GM19193 (cell line): Measurements from ENCODE around the gene ANKRD33.

ENCODE experiments used
- POLR2A ChIP-seq: IDR thresholded peaks from 4 replicates; pipeline ENCODE4 v1.6.1; 2011; ENCODE audit not compliant: insufficient read depth, insufficient read length; ENCODE audit errors: extremely low read depth

Gene ANKRD33

DNA sequence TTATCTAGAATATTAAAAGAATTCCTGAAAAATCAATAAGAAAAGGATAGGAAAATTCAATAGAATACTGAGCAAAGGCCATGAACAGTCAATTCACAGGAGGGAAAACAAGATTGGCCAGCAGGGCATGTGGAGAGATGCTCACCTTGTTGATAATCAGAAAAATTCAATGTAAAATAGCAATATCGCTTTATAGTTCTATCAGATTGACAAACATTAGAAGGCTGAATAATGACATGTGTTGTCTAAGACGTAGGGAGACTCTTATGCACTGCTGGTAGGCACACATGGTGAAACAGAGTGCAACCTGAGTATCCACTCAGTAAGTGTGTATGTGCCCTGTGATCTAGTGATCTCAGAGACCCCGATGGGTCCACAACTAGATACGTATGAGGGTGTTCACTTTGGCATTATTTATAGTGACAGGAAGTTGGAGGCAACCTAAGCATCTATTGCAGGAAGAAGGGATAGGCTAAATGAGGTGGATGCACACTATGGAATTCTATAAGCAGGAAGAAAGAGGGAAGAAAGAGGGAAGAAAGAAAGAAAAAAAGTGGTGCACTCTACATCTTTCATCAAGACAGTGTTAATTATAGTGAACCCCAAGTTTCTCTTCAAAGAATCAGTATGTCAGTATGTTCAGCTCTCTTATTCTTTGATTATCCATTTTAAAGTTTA is 3.8 kb upstream of the ANKRD33 start:
- no peak for TF ChIP-seq POLR2A

- no peak for TF ChIP-seq POLR2A
Measured at GRCh38 chr12:51884676-51885229, 3.1 kb upstream of the ANKRD33 start.

- no peak for TF ChIP-seq POLR2A
Measured at GRCh38 chr12:51886021-51886710, 1.7 kb upstream of the ANKRD33 start.

DNA sequence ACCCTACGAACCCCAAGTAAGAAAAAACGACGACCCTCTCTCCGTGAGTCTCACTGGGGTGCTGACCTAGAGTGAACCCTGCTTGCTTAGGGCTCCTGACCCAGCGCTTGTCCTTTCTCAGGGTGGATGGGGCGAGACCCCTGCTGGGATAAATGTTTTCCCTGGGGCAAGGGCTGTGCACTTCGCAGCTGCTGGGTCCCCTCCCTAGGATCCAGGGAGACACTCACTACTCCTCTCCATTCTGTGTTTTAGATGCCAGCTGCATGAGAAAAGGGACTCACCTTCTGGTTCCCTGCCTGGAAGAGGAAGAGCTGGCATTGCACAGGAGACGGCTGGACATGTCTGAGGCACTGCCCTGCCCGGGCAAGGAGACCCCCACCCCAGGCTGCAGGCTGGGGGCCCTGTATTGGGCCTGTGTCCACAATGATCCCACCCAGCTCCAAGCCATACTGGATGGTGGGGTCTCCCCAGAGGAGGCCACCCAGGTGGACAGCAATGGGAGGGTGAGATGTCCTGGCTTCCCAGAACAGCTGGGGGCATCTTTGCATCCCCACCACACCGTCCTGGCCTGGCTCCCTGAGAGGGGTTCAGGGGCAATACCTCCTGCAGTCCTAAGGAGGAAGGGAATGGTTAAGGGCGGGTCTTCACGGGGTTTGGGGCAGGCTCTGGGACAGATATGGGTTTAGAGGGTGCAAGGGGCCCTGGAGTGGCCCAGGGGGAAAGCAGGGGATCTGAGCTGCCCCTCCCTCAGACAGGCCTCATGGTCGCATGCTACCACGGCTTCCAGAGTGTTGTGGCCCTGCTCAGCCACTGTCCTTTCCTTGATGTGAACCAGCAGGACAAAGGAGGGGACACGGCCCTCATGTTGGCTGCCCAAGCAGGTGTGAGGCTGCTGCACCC is 663 bp downstream of the ANKRD33 start:
- no peak for TF ChIP-seq POLR2A

GRCh38 chr12:51889216-51890132 is 1.6 kb downstream of the ANKRD33 start:
- TF ChIP-seq POLR2A, result no peak

DNA sequence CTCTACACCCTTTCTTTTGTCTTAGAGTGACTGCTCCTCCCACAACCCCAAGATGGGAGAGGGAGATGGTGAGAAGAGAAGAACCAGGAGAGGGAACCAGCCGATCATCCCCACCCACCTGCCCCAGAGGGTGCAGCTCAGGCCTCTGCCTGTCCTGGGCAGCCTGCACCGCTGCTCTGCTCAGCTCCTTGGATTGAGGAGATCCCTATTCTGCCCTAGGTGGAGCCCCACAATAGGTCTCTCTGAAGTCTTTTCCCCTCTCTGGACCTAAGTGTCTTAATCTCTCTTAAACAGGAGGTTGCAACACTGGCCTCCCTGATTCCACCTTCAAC is 2.2 kb downstream of the ANKRD33 start:
- no peak for TF ChIP-seq POLR2A

GRCh38 chr12:51890511-51891171 is 2.7 kb downstream of the ANKRD33 start:
- TF ChIP-seq POLR2A, result no peak

- no peak for TF ChIP-seq POLR2A
Measured at GRCh38 chr12:51891843-51892242, 3.9 kb downstream of the ANKRD33 start.

DNA sequence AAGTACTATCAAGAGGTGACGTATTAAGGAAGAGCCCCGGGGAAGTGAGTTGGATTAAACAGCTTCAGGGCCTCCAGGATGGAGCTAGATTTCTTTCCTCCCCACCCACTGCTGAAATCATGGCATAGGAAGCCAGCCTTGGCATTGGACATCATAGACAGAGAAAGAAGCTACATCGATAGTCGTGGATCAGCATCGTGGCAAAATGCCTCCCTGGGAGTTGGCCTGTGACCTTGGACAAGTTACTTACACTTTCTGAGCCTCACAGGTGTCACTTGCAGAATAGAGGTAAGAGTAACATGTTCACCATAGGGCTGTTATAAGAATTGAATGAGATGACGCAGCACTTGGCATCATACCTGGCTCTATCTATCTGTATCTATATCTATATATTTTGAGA is 5.9 kb downstream of the ANKRD33 start:
- no peak for TF ChIP-seq POLR2A

DNA sequence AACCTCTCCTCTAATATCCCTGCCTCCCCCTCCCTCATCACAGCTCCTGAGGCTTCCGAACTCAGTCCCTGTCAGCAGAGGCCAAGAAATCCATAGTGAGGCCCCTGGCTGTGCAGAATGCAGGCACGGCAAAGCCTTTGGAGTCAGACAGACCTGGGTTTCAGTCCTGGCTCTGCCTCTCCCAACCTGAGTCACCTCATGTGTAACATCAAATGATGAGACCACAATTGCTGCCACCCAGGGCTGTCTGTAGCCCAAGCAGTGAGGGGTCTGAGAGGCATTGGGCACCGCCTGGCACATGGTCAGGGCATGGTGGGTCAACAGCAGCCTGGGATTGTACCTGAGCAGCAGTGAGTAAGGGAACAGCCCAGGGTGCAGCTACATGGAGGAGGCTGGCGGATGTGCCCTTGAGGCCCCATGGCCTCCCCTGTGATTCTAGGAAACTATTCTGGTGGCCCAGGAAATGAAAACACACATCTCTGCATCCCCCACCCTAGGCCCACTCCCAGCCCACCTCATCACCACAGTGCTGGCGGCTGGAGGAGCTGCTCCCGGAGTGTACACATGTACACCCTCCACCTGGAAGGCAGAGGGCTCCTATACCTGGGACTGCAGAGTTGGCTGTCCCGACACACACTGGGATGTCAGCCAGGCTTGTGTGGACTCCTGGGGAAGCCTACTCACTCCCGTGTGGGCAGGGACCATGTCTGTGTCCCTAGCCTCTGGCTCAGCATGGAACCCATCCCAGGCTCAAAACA is 7.7 kb downstream of the ANKRD33 start:
- TF ChIP-seq POLR2A, result no peak

DNA sequence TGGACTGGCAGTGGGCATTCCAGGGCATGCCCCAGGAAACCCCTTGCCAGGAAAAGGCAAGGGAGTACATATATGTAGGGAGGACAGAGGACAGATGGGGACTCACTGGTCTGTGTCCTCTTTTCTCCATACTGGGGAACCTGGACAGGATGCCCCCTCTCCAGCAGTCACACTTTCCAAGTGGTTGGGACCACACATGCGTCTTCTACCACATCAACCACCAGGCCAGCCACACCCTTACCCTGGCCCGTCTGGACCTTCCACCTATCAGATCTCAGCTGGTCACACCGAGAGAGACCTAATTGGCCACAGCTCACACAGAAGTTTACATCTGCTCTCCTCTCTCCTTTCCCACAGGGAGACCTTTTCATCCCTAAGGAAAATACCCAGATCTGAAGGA is 8.3 kb downstream of the ANKRD33 start:
- no peak for TF ChIP-seq POLR2A

DNA sequence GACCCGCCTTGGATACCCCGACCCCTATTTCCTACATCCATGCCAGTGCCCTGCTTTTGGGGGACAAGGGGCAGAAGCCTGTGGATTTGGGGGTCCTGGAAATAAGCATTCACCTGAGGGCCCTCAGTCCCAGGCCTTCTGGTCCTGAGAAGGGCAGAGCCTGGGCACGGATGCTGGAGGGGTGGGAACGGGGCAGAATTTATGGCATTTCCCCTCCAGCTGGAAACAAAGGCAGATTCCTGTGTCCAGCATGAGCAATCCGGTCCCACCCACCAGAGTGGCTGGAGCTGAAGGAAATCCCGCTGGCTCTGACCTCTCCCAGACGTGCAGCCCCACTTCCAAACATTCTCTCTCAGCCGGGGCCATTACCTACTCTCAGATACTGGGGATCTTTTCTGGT is 9.3 kb downstream of the ANKRD33 start:
- TF ChIP-seq POLR2A, result no peak

GRCh38 chr12:51898506-51898905 is 10.6 kb downstream of the ANKRD33 start:
- no peak for TF ChIP-seq POLR2A
